Inferior parietal cortex (tissue), 1 donor: ENCODE measurements around the gene SCPEP1.
A peak's percentile ranks its signal among the peaks of the same experiment; 100 is the strongest.

Experiments used
- DNase-seq: peaks from one replicate; pipeline ENCODE4 v3.0.0-alpha.2; 2016; ENCODE audit errors: extremely low spot score

Gene SCPEP1

DNA sequence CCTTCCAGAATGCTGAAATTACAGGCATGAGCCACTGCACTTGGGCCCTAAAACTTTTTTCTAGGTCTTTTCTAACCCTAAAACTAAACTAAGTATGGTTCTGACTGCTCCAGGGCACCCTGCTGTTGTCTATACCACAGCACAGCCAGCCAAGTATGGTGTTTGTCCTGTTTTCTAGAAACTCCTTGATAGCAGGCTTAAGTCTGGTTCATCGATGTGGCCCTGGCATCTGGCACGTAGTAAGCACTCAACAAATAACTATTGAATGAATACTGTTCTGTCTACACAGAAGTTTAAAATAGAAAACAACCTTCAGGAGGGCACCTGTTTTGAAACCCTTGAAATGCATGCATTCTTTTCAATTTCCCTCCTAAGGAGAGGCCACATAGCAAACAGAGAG lies 62.6 kb downstream of the SCPEP1 start:
- no peak for DNase-seq

DNA sequence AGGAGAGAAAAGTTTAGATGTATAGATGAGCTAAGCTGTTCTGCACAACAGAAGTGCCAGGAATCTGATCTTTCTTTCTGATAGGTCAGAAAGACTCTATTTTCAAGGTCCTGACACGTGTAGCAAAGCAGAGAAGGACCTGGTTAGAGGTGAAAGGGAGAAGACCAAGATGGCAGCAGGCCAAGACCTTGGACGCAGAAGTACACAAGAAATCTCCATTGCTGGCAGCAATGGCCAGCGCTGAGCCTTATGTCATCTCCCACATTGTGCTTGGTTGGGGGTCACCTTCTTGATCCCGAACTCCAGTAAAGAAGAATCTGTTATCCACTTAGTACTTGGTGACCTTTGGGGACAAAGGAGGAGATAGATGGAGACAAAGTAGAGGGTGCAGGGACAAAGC lies 65.3 kb downstream of the SCPEP1 start:
- DNase-seq, result no peak

DNA sequence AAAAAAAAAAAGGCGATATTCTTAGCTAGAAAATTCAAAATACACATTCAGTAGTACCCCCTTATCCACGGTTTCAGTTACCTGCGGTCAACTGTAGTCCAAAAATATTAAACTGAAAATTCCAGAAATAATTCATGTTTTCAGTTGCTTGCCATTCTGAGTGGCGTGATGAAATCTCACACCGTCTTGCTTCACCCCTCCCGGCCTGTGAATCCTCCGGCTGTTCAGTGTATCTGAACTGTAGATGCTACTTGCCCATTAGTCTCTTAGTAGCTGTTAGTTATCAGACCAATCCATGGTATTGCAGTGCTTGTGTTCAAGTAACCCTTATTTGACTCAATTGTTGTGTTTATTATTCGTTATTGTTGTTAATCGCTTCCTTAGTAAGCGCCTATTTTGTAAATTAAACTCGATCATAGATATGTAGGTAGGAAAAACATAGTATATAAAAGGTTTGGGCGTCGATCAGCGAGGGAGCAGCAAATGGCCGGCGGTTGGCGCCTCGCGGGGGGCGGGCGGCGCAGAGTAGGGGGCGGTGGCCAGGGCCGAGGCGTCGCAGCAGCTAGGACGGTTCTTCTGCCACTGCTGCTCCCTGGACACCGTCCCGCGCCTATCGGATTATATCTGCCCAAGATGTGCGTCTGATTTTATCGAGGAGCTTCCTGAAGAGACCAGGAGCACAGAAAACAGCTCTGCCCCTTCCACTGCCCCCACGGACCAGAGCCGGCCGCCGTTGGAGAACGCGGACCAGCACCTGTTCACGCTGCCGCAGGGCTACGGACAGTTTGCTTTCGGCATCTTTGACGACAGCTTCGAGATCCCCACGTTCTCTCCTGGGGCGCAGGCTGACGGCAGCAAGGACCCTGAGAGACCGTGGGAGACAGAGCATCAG lies 67.3 kb downstream of the SCPEP1 start:
- DNase-seq, result no peak

DNA sequence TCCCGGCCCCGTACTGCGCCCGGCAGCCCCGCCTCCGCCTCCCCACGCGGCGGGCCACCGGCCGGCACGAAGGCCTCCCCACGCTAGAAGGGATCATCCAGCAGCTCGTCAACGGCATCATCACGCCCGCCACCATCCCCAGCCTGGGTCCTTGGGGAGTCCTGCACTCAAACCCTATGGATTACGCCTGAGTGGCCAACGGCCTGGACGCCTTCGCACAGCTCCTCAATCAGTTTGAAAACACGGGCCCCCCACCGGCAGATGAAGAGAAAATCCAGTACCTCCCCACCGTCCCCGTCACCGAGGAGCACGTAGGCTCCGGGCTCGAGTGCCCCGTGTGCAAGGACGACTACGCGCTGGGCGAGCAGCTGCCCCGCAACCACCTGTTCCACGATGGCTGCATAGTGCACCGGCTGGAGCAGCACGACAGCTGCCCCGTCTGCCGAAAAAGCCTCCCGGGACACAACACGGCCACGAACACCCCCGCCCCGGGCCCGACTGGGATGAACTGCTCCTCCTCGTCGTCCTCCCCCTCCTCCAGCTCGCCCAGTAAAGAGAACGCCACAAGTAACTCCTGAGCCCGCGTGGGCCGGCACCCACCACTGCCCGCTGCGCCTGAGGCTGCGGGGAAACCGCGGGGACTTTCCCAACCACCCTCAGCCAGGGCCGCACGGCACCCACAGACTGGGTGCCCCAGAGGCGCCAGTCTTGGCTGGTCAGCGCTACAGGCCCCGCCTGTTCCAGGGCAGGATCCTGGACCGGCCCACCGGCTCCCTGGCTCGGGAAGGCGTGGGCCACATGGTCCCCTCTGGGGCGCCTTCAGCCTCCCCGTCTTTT lies 68.2 kb downstream of the SCPEP1 start:
- no peak for DNase-seq

DNA sequence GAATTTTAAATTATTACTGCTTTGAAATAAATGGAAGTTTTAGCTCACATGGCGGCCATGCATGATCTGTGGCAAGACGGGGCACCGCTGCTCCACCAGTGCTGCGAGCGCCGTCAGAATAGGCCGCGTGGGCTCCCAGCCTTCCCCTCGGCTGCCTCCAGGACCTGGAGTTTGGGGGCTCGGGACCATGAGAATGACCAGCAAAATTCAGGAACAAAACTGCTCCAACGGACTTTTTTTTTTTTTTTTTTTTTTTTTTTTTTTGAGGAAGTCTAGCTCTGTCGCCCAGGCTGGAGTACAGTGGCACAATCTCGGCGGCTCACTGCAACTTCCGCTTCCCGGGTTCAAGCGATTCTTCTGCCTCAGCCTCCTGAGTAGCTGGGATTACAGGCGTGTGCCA lies 68.8 kb downstream of the SCPEP1 start:
- no peak for DNase-seq

DNA sequence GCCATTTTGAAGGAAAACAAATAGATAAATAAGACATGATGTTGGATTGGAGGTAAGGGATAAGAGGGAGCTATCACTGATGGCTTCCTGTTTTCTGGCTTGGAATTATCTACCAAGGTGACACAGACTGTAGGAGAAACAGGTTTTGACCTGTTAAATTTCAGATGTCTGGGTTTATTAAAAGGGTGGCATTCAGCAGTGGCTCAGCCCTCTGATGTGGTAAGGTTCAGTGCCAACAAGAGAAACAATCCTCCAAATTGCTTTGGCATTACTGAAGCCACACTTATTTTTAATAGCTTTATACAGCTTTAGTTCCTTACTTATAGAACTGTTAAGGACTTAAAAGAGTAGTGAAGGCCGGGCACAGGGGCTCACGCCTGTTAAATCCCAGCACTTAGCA lies 70.2 kb downstream of the SCPEP1 start:
- no peak for DNase-seq

DNA sequence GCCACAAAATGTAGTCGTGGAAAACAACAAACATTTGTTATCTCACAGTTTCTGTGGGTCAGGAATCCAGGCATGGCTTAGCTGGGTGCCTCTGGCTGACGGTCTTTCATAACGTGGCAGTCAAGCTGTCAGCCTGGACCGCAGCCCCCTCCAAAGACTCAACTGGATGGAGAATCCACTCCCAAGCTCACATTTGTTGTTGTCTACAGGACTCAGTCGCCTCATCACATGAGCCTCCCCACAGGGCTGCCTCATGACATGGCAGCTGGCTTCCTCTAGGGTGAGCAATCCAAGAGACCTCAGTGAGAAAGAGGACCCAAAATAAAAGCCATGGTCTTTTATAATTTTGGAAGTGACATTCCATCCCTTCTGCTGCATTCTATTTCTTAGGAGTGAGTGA lies 72.4 kb downstream of the SCPEP1 start:
- DNase-seq, result no peak

DNA sequence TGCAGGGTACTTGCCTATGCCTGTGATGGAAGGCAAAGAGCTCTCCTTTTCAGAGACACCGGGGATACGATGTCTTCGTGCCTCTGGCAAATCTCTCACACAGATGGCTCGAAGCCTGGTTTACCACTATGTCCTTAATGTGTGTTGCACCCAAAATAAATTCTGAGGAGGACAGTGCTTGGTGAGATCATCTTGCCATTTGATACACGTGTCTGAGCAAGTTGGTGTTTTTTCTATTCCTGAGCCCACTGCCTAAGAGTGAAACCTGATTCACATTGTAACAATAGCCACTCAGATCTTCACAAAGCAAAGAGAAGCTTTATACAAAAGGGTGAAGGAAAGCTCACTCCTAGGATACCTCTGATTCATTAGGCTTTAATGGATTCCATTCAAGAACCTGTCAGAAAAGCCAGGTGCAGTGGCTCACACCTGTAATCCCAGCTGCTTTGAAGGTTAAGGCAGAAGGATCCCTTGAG lies 74.0 kb downstream of the SCPEP1 start:
- DNase-seq, result peak; percentile 36
